Keratinocyte (primary cell): ENCODE results near the gene PSMA8. TPM values are rescaled to one million over a fixed set of nuclear protein-coding genes. Genes with fewer than 3 reads are reported as not detected.

Source experiments
- DNase-seq: peaks from one replicate; pipeline ENCODE4 v3.0.0-alpha.2; 2011; ENCODE audit warnings: low read depth, missing footprints, low spot score
- FAIRE-seq: peaks from 2 replicates; lab custom pipeline; 2011; peaks lifted over from hg19 to GRCh38; lab: Jason Lieb, UNC
- H2AFZ ChIP-seq: 2 replicates; pipeline ENCODE4 v1.6.0; 2012; ENCODE audit warnings: low read length, control low read depth, inconsistent platforms; ENCODE audit not compliant: control insufficient read depth
- H3K27ac ChIP-seq: 2 replicates; pipeline ENCODE4 v1.5.1; 2011; ENCODE audit warnings: low read length; ENCODE audit not compliant: control insufficient read depth, insufficient read depth
- H3K27me3 ChIP-seq: 3 replicates; pipeline ENCODE4 v1.6.0; 2011; ENCODE audit warnings: low read length; ENCODE audit not compliant: control insufficient read depth, insufficient read depth; ENCODE audit errors: extremely low read depth
- H3K36me3 ChIP-seq, 2 experiments: 2 replicates in 1 of 2; 3 replicates in 1 of 2; pipeline ENCODE4 v1.5.1; 2011; ENCODE audit warnings: low read length in 2 of 2, mild to moderate bottlenecking in 1 of 2; ENCODE audit not compliant: control insufficient read depth in 2 of 2, insufficient read depth in 2 of 2; ENCODE audit errors: extremely low read depth in 1 of 2
- H3K4me1 ChIP-seq: 3 replicates; pipeline ENCODE4 v1.5.1; 2011; ENCODE audit warnings: low read length; ENCODE audit not compliant: control insufficient read depth, insufficient read depth; ENCODE audit errors: extremely low read depth
- H3K4me2 ChIP-seq: 3 replicates; pipeline ENCODE4 v1.6.0; 2011; ENCODE audit warnings: low read depth, low read length; ENCODE audit not compliant: control insufficient read depth, insufficient read depth; ENCODE audit errors: extremely low read depth
- H3K4me3 ChIP-seq, 3 experiments: fragments of 200-600 bp in 1 of 3; sonication (generic) in 1 of 3; 2 replicates in 2 of 3; 3 replicates in 1 of 3; pipeline ENCODE4 v1.5.1; 2011 to 2016; ENCODE audit warnings: low read length in 3 of 3, mild to moderate bottlenecking in 3 of 3, control low read depth in 2 of 3, inconsistent platforms in 1 of 3, low read depth in 1 of 3, mixed read lengths in 1 of 3, mixed run types in 1 of 3, moderate library complexity in 1 of 3; ENCODE audit not compliant: control insufficient read depth in 2 of 3, insufficient read depth in 2 of 3; ENCODE audit errors: extremely low read depth in 1 of 3
- H3K79me2 ChIP-seq: 2 replicates; pipeline ENCODE4 v1.6.0; 2012; ENCODE audit warnings: low read length; ENCODE audit not compliant: control insufficient read depth, insufficient read depth
- H3K9ac ChIP-seq: 3 replicates; pipeline ENCODE4 v1.6.0; 2011; ENCODE audit warnings: low read length; ENCODE audit not compliant: control insufficient read depth, insufficient read depth; ENCODE audit errors: extremely low read depth
- H3K9me1 ChIP-seq: 3 replicates; pipeline ENCODE4 v1.6.0; 2011; ENCODE audit warnings: low read length; ENCODE audit not compliant: control insufficient read depth, insufficient read depth; ENCODE audit errors: extremely low read depth
- H3K9me3 ChIP-seq: 2 replicates; pipeline ENCODE4 v1.5.1; 2012; ENCODE audit warnings: low read depth, low read length; ENCODE audit not compliant: control insufficient read depth
- H4K20me1 ChIP-seq: 3 replicates; pipeline ENCODE4 v1.6.0; 2011; ENCODE audit warnings: low read length; ENCODE audit not compliant: control insufficient read depth, insufficient read depth; ENCODE audit errors: extremely low read depth
- EZH2 ChIP-seq: IDR thresholded peaks from one replicate; pipeline ENCODE4 v1.6.1; 2012; ENCODE audit warnings: inconsistent platforms, mild to moderate bottlenecking, low read length, moderate library complexity
- dilution Hi-C: fragments of 300-500 bp; cut with MboI; formaldehyde crosslinking; loops from one replicate; pipeline ENCODE4 v1.7.0; 2020; ENCODE audit warnings: low sequenced_read_pairs; ENCODE audit not compliant: extremely low pct_ligation_motif_present
- polyA plus RNA-seq, 5 experiments: library from polyadenylated mRNA; depleted of rRNA in 3 of 5; stranded (reverse) in 3 of 5; stranded (forward) in 1 of 5; unstranded in 1 of 5; fragments of >200 nt; gene quantifications; 1 replicate in 1 of 5; 2 replicates in 3 of 5; 3 replicates in 1 of 5; pipeline versions ENCODE4 v1.2.1 to v1.2.3, GENCODE V29; 2011 to 2012; ENCODE audit warnings: missing spikeins in 2 of 5, low read depth in 1 of 5, low replicate concordance in 1 of 5
- TF ChIP-seq, protein P1 (sequence below), 3 experiments: IDR thresholded peaks in 1 of 3; conservative IDR thresholded peaks in 1 of 3; optimal IDR thresholded peaks in 1 of 3; 2 replicates in 2 of 3; 3 replicates in 1 of 3; pipeline versions ENCODE3 to v1.5.1; 2011; ENCODE audit warnings: low read length in 3 of 3, mild to moderate bottlenecking in 3 of 3, moderate library complexity in 2 of 3, control low read depth in 1 of 3, inconsistent platforms in 1 of 3; ENCODE audit not compliant: insufficient read depth in 2 of 3; ENCODE audit errors: extremely low read depth in 1 of 3

Gene PSMA8
- polyA plus RNA-seq, 1 donor (not counting 4 experiments of a cell fraction or from before 2014, with no cell fraction given), result not detected

DNA sequence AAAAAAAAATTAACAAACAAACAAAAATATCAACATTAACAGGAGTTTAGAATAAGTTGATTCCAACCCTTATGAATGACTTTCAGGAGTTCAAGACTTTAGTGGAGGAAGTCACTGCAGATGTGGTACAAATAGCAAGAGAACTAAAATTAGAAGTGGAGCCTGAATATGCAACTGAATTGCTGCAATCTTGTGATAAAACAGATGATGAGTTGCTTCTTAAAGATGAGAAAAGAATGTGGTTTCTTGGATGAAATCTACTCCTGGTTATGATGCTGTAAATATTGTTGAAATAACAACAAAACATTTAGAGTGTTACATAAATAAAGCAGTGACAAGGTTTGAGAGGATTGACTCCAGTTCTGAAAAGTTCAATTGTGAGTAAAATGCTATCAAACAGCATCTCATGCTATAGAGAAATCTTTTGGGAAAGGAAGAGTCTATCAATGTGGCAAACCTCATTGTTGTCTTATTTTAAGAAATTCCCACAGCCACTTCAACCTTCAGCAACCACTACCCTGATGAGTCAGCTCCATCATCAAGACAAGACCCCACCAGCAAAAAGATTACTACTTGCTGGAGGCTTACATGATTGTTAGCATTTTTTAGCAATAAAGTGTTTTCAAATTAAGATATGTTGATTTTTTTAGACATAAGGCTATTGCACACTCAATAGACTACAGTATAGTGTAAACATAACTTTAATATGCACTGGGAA is 49.9 kb downstream of the PSMA8 start:
- no peaks in the 10 kb centered on the region for H3K36me3 ChIP-seq
- no peaks in the 10 kb centered on the region for H3K9me1 ChIP-seq
- no peaks in the 10 kb centered on the region for H4K20me1 ChIP-seq
- H3K4me1 ChIP-seq, result no peaks in the 10 kb centered on the region
- no peak overlapping the region for H3K9ac ChIP-seq
- no peaks in the 10 kb centered on the region for H3K9me3 ChIP-seq
- no peaks in the 10 kb centered on the region for H3K79me2 ChIP-seq
- no peak for FAIRE-seq
- H3K4me3 ChIP-seq, result no peak overlapping the region
- no peak for DNase-seq
- H3K27ac ChIP-seq, result no peak overlapping the region
- no peak overlapping the region for H3K4me2 ChIP-seq
- H3K27me3 ChIP-seq, result no peaks in the 10 kb centered on the region
- no peak for TF ChIP-seq EZH2
- TF ChIP-seq, protein P1, sequence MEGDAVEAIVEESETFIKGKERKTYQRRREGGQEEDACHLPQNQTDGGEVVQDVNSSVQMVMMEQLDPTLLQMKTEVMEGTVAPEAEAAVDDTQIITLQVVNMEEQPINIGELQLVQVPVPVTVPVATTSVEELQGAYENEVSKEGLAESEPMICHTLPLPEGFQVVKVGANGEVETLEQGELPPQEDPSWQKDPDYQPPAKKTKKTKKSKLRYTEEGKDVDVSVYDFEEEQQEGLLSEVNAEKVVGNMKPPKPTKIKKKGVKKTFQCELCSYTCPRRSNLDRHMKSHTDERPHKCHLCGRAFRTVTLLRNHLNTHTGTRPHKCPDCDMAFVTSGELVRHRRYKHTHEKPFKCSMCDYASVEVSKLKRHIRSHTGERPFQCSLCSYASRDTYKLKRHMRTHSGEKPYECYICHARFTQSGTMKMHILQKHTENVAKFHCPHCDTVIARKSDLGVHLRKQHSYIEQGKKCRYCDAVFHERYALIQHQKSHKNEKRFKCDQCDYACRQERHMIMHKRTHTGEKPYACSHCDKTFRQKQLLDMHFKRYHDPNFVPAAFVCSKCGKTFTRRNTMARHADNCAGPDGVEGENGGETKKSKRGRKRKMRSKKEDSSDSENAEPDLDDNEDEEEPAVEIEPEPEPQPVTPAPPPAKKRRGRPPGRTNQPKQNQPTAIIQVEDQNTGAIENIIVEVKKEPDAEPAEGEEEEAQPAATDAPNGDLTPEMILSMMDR (optimal IDR thresholded peaks at IDR 0.05 in 1 of 3, IDR thresholded peaks at IDR 0.05 in 1 of 3, conservative IDR thresholded peaks at IDR 0.05 in 1 of 3; ENCODE audit: extremely low read depth in 1 of 3, insufficient read depth in 2 of 3, low read length in 3 of 3), result no peak
- H2AFZ ChIP-seq, result no peak overlapping the region
- dilution Hi-C loops, result no loop called here

DNA sequence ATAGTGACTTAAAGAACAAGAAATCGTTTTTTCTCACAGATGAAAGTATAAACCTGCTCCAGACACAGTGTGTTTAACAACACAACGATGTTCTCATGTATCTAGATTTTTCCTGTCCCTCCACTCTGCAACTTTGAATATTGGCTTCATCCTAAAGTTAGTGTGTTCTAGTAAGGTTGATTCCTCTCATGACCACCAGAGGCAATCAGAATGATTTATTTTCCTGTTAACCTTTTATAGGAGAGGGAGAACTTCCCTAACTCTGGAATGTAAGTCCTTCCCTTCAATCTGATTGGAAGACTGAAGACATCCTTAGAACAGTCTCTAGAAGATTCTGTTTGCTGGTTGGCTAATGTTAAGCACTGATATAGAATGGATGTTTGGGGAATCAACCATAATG is 51.6 kb downstream of the PSMA8 start:
- no peaks in the 10 kb centered on the region for H3K27me3 ChIP-seq
- H3K9ac ChIP-seq, result no peak overlapping the region
- no peak overlapping the region for H2AFZ ChIP-seq
- no peak for DNase-seq
- no peaks in the 10 kb centered on the region for H3K4me1 ChIP-seq
- no peaks in the 10 kb centered on the region for H3K36me3 ChIP-seq
- no peak for FAIRE-seq
- no peaks in the 10 kb centered on the region for H3K9me1 ChIP-seq
- H3K9me3 ChIP-seq, result no peaks in the 10 kb centered on the region
- dilution Hi-C loops, result no loop called here
- H3K79me2 ChIP-seq, result no peaks in the 10 kb centered on the region
- TF ChIP-seq, protein P1 (optimal IDR thresholded peaks at IDR 0.05 in 1 of 3, IDR thresholded peaks at IDR 0.05 in 1 of 3, conservative IDR thresholded peaks at IDR 0.05 in 1 of 3; ENCODE audit: extremely low read depth in 1 of 3, insufficient read depth in 2 of 3, low read length in 3 of 3), result peak in 1 of 3 experiments; percentile 16
- TF ChIP-seq EZH2, result no peak
- H3K4me3 ChIP-seq, result no peak overlapping the region
- H3K4me2 ChIP-seq, result no peak overlapping the region
- no peak overlapping the region for H3K27ac ChIP-seq
- H4K20me1 ChIP-seq, result no peaks in the 10 kb centered on the region
